Brain pericyte (primary cell): Measurements from ENCODE around the gene ATP2B1.

Experiments used
- DNase-seq: peaks from one replicate; pipeline ENCODE4 v3.0.0-alpha.2; 2012; ENCODE audit warnings: low read depth, low spot score

ATP2B1 gene

GRCh38 chr12:89593233-89593632 is 115.4 kb downstream of the ATP2B1 start:
- DNase-seq: no peak

- DNase-seq: no peak
These were observed 118.9 kb downstream of the ATP2B1 start for GRCh38 chr12:89589753-89590152.

GRCh38 chr12:89578499-89578898 is 130.1 kb downstream of the ATP2B1 start:
- DNase-seq: no peak

DNA sequence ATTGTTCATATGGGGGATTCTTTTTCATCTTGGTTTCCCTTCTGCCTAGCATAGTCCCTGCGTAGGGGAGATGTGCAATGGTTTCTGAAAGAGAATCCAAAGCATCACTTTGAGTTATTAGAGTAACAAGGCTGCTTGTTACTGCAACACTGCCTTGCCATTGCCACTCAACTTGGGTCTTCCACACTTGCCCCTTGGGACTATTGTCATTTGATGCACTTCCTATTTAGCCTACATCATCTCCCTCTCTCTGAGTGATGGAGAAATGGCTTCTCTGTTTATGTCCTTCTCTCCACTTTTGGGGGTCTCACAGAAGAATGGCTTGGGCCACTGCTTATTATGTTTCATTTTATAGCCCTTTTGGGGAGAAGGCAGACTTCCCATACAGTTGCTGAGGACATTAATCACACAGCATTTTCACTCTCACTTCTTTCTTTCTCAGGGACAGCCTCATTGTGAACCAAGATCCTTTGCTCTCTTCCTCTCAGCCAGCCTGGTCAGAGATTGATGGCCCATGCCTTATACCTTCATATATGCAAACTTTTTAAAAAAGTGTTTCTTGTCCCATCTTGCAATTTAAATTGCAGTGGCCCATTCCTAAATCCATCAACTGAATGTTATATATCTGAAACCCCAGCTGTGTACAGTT is 131.9 kb downstream of the ATP2B1 start:
- DNase-seq: no peak

DNA sequence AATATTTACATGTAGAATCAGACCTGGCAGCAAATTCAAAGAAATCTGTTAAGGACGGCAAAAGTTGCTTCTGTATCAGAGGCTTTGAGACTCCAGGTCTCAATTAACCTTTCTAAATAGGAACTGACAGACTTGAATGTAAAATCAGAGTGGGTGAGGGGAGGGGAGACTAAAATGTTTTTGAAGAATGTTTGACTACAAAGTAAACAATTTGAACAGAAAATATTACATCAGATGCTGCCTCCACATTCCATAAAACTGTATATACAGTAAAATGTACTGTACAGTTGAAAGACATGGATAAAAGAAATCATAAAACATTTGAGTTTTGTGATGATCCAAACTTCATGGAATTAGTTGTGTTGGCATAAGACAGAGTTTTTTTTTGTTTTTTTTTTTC is 133.3 kb downstream of the ATP2B1 start:
- no peak for DNase-seq

DNA sequence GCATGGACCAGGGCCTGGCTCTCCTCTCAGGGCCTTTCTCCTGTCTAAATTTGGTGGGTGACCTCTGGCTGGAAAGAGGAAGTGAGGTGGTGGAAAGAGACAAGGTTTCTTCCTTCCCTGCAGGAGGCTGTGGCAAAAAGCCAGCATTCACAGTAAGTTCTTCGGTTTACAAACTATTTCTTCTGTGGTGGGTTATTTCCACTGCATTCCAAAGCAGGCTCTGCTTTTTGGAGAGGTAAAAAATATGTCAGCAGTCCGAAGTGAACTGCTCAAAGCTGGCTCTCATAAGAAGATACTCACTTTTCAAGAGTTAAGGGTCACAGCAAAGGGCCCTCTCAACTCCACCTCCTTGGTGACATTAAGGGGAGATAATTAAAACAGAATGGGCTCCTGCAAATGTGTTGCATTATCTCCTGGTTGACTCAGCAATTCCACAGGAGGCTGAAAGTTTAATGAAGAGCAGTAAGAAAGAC is 133.9 kb downstream of the ATP2B1 start:
- no peak for DNase-seq

DNA sequence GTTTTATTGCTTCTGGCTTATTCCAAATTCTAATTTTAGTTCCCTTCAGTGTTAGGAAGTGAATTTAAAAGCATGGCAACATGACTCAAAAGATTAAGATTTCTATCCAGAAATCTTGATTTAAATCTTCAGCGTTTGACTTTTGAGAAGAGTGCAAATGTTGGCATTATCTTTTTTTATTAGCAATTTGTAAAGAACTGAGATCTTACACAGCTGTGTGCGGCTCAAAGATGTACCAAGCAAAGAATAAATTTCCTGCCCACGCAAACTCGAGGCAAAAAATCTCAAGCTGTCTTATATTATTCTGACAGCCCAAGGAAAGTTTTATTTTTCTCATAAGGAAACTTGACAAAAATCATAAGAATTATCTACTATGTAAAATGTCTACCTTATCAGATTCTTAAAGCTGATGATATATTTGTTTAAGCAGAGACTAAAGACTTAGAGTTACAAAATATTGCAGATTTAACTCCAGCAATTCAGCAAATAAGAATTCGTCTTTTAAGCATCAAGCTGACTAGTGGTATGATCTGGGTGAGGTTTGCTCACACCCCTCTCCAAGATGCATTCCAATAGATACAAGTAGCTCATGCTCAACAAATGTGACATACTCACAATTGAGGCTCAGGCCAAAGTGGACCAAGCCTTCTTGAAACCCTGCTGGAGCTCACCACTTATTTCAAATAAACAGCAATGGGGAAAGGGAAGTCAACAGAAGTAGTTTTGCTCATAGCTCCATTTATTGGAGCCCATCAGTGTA is 135.4 kb downstream of the ATP2B1 start:
- no peak for DNase-seq

DNA sequence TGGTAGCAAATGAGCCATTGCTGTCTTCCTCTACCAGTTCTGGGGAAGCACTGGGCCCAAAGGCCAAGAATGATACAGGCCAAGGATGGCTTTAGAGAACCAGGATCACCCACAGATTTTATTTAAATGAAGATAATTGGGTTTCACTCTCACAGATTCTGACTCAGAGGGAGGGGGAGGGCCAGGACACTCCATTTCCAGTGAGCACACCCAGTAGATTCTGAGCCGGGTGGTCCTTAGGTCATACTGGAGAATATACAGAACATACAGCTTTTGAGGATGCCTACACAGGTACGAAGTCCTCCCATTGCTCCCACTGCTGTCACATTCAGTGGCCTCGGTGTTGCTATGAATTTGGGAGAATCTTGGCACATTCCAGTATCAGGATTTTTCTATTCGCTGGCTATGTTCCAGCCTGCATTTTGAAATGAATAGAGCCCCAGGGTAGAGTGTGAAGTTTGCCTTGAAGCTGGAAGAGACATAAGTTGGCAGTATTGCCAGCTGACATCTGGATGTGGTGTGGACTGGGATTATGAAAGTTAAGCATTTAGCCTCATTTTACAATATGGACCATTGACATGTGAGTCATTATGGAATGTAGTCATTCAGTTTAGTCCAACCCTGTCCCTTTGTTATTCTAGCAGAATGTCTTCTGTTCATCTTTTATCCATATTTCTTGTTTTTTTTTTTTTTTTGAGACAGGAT is 137.0 kb downstream of the ATP2B1 start:
- no peak for DNase-seq

GRCh38 chr12:89568484-89568883 is 140.2 kb downstream of the ATP2B1 start:
- DNase-seq: no peak

- no peak for DNase-seq
These were observed 140.9 kb downstream of the ATP2B1 start for GRCh38 chr12:89567691-89568239.

DNA sequence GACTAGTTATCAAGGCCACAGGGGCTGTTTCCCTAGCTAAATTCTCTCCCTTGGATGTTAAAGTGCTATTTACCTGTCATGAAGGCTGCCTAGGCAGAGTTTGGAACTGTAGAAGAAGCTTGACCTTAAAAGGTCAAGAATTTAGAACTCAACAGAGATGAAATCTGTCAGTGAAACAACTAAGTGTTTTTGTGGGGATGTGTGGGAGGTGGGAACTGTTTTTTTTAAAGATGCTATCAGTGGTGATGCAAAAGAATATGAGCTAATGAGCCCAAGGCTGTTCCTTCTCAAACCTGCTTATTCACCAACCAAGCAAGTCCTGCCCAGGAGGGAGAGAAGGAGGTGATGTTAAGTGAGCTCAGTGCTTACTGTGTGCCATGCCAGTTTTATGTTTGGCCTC is 142.0 kb downstream of the ATP2B1 start:
- DNase-seq: no peak

- DNase-seq: no peak
These were observed 143.6 kb downstream of the ATP2B1 start for GRCh38 chr12:89565002-89565401.

GRCh38 chr12:89559753-89560152 is 148.9 kb downstream of the ATP2B1 start:
- DNase-seq: no peak

GRCh38 chr12:89556976-89557375 is 151.7 kb downstream of the ATP2B1 start:
- no peak for DNase-seq

DNA sequence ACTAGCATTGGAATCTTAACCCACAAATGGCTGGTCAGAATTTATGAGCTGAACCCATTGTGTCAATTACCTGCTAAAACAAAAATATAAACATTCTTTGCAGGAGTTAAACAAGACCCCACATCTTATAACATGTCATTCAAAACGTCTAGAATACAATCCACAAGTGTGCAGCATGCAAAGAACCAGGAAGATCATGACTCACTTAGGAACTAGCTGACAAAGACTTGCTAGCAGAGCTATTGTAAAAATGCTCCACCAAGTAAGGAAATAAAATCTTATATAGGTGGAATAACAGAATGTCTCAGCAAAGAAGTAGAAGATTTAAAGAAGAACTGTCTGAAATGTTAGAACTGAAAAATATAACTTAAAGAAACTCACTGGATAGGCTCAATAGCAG is 156.3 kb downstream of the ATP2B1 start:
- no peak for DNase-seq

GRCh38 chr12:89551747-89552146 is 156.9 kb downstream of the ATP2B1 start:
- no peak for DNase-seq

DNA sequence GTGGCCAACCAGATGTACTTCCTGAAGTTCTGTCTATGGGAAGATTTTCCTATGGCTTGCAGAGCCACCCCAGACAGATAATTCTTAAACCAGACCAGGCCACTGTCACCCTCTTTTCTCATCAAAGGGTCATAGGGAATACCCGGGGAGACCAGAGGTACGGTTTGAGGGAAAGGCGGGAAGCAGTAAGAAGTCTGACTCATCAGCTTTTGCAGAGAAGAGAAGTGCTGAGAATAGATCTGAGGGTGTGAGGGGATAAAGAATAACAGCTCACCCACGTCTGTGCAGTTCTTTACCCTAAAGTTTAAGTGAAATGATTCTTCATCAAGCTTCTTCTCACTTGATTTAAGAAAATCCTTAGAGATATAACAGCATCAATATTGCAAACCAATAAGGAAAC is 161.5 kb downstream of the ATP2B1 start:
- DNase-seq: no peak

DNA sequence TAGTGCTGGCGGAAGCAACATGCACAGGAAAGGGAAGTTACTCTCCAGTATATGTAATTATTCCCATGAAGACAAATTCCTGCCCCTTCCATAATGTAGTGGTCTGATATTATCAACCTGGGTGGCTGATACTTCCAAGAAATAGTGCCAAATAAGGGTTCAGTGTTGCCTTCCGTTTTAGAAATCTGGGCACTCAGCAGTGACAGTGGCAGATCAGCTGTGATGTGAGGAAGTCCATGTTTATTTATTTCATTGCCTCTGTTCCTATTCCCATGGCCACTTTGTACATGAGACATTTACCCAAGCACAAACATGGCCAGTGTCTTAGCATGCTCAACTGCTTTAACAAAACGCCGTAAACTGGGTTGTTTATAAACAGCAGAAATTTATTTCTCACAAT is 162.5 kb downstream of the ATP2B1 start:
- no peak for DNase-seq

DNA sequence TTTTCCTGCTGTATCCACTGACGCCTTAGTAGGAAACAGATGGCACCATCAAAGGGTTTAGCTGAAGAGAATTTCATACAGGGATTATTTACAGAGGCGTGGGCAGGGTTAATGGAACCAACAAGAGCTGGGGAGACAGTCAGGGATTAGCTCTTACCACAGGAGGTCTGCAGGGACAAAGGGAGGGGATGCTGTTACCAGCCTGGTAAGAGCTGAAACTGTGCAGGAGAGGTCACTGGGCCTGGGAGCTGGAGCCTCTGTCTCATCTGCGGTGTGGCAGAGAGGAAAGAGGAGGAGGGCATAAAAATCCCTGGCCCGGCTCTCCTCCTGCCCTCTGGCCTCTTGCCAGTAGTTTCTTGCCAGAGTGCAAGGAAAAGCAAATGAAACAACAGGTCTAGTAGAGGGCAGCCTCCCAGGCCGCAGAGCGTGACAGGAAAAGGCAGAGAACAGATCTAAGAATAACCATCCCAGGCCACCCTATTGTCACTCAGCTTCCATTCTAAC is 163.9 kb downstream of the ATP2B1 start:
- peak; percentile 46 for DNase-seq

DNA sequence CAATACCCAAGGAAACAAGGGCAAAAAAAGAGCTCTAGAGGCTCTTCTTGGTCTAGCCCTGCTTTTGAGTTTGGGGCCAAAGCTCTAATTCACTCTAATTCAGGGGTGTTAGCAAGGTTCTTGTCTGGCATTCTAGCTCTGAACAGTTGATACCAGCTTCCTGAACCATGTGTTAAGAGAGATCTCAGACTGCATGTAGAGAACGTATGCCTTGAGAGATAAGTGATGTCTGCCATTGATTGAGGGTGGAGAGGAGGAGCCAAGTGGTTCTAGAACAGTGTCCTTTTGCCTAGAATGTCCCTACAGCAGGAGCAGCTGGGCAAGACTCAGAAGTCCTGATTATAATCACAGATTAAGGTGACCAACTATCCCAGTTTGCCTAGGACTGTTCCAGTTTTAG is 164.6 kb downstream of the ATP2B1 start:
- no peak for DNase-seq

DNA sequence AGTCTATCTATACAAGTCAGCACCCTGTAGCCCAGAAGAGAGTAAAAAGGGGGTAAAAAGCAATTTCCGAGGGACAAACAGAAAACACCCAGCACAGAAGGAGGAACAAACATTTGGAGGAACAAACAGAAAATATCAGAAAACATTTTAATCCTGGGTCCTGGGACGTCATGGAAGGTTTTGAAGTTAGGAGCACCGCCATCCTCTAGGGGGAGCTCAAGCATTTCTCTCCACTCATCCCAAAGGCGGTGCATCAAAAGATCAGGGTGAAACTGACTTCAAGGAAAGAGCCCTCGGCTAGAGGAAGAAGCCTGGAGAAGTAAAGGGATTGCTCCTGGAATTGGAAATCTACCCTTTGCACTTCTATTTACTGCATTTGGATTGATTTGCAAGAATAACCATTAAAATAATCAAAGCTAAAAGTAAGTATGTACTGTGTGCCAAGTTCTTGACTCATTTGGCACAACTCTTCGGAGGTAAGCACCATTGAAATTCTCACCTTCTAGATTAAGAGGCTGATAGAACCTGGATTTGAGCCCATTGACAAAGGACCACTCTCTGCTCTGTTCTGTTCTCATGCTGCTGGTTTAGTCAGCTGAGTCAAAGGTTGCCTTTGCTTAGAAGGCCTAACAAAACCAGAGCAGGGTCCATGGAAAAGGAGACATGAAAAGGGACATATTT is 165.6 kb downstream of the ATP2B1 start:
- DNase-seq: no peak

DNA sequence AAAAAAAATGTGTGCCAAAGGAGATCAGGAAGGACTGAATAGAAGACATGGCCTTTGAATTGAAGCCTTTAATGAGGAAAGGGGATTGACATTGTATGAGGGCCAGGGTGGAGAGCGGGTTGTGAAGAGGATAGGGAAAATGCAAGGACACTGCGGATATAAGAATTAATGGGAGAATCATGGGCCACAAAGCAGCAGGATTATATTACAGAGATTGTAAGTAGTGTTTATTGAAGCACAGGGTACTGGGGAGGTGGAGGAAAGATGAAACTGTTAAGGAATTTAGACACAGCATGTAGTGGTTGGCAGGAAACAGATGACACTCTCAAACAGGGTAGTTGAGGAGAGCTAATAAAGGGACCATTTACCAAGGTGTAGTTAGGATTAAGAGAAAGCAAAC is 166.4 kb downstream of the ATP2B1 start:
- no peak for DNase-seq
